OCI-LY3 (cell line): ENCODE data around the gene HACD4.
"Not testable (repeated sequence)": the region's sequence is repeated elsewhere in the genome, so short reads cannot be mapped to it uniquely, and the experiment has no call there.

Experiments
- H2AFZ ChIP-seq: fragments of 200-600, 300-600 bp; shearing (Covaris generic); 2 replicates; pipeline ENCODE4 v1.6.0; 2014; ENCODE audit warnings: antibody characterized with exemption, low read depth, low read length
- H3K27ac ChIP-seq: fragments of 200-600, 300-600 bp; sonication (generic); 2 replicates; pipeline ENCODE4 v1.5.1; 2014; ENCODE audit warnings: mild to moderate bottlenecking, low read length, moderate library complexity, mixed read lengths
- H3K27me3 ChIP-seq: fragments of 200-600, 300-600 bp; sonication (generic); 2 replicates; pipeline ENCODE4 v1.6.1; 2014; ENCODE audit warnings: low read depth, low read length, mixed read lengths
- H3K36me3 ChIP-seq: fragments of 200-600, 300-600 bp; sonication (generic); replicated peaks from 2 replicates; pipeline ENCODE3; 2014; ENCODE audit warnings: low read depth, low read length, mixed read lengths
- H3K4me1 ChIP-seq: fragments of 300-600, 200-600 bp; sonication (generic); 2 replicates; pipeline ENCODE4 v1.6.1; 2014; ENCODE audit warnings: low read length, mixed read lengths
- H3K4me2 ChIP-seq: fragments of 200-600, 300-600 bp; sonication (generic); 2 replicates; pipeline ENCODE4 v1.6.1; 2014; ENCODE audit warnings: low read length, mixed read lengths
- H3K4me3 ChIP-seq: fragments of 300-600, 200-600 bp; sonication (generic); 2 replicates; pipeline ENCODE4 v1.5.1; 2014; ENCODE audit warnings: antibody characterized with exemption, mild to moderate bottlenecking, low read length, moderate library complexity
- H3K79me2 ChIP-seq: fragments of 300-600, 200-600 bp; shearing (Covaris generic); 2 replicates; pipeline ENCODE4 v1.6.1; 2014; ENCODE audit warnings: mild to moderate bottlenecking, low read length, mixed read lengths
- H3K9ac ChIP-seq: fragments of 300-600, 200-600 bp; shearing (Covaris generic); 2 replicates; pipeline ENCODE4 v1.6.0; 2014; ENCODE audit warnings: mild to moderate bottlenecking, low read length, moderate library complexity
- H3K9me3 ChIP-seq: fragments of 200-600, 300-600 bp; shearing (Covaris generic); 2 replicates; pipeline ENCODE4 v1.6.1; 2014; ENCODE audit warnings: low read length, mixed read lengths; ENCODE audit not compliant: insufficient read depth
- H4K20me1 ChIP-seq: fragments of 200-600, 300-600 bp; sonication (generic); 2 replicates; pipeline ENCODE4 v1.6.1; 2016; ENCODE audit warnings: low read length, mixed read lengths; ENCODE audit not compliant: insufficient read depth
- EZH2phosphoT487 ChIP-seq: fragments of 200-600 bp; shearing (Covaris generic); IDR thresholded peaks from 2 replicates; pipeline ENCODE4 v1.6.1; 2018; ENCODE audit warnings: antibody characterized with exemption, mixed run types, low read depth
- TF ChIP-seq, protein P1 (sequence below): fragments of 200-600, 300-600 bp; sonication (generic); IDR thresholded peaks from 2 replicates; pipeline ENCODE4 v1.5.1; 2014; ENCODE audit warnings: antibody characterized with exemption, low read length, low read depth

The HACD4 gene

DNA sequence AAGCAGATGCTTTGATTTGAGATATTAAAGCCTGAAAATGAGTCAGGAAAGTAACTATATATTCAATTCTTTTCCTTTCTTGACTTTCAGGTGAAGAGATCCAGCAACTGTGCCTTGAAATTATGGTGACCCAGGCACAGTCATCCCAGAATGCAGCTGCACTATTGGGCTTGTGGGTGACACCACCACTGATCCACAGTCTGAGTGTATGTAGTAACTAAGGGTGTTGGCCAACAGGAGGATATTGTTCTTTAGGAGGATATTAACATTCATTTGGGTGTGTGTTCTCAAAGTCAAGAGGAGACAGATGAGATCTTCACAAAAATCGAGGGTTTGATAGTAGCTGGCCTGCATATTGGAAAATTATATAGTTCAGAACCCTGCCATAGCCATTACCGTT lies 53.2 kb downstream of the HACD4 start:
- no peak overlapping the region for H3K4me2 ChIP-seq
- TF ChIP-seq EZH2phosphoT487, result no peak
- TF ChIP-seq, protein P1, sequence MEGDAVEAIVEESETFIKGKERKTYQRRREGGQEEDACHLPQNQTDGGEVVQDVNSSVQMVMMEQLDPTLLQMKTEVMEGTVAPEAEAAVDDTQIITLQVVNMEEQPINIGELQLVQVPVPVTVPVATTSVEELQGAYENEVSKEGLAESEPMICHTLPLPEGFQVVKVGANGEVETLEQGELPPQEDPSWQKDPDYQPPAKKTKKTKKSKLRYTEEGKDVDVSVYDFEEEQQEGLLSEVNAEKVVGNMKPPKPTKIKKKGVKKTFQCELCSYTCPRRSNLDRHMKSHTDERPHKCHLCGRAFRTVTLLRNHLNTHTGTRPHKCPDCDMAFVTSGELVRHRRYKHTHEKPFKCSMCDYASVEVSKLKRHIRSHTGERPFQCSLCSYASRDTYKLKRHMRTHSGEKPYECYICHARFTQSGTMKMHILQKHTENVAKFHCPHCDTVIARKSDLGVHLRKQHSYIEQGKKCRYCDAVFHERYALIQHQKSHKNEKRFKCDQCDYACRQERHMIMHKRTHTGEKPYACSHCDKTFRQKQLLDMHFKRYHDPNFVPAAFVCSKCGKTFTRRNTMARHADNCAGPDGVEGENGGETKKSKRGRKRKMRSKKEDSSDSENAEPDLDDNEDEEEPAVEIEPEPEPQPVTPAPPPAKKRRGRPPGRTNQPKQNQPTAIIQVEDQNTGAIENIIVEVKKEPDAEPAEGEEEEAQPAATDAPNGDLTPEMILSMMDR, result no peak
- peaks cover 23% of the 10 kb centered on the region for H3K4me1 ChIP-seq
- no peak overlapping the region for H2AFZ ChIP-seq
- no peaks in the 10 kb centered on the region for H3K27me3 ChIP-seq
- H3K36me3 ChIP-seq, result peaks cover 57% of the 10 kb centered on the region
- H3K27ac ChIP-seq, result no peak overlapping the region
- no peaks in the 10 kb centered on the region for H4K20me1 ChIP-seq
- H3K9ac ChIP-seq, result no peak overlapping the region
- no peaks in the 10 kb centered on the region for H3K79me2 ChIP-seq
- no peak overlapping the region for H3K4me3 ChIP-seq
- peaks cover 29% of the 10 kb centered on the region for H3K9me3 ChIP-seq

DNA sequence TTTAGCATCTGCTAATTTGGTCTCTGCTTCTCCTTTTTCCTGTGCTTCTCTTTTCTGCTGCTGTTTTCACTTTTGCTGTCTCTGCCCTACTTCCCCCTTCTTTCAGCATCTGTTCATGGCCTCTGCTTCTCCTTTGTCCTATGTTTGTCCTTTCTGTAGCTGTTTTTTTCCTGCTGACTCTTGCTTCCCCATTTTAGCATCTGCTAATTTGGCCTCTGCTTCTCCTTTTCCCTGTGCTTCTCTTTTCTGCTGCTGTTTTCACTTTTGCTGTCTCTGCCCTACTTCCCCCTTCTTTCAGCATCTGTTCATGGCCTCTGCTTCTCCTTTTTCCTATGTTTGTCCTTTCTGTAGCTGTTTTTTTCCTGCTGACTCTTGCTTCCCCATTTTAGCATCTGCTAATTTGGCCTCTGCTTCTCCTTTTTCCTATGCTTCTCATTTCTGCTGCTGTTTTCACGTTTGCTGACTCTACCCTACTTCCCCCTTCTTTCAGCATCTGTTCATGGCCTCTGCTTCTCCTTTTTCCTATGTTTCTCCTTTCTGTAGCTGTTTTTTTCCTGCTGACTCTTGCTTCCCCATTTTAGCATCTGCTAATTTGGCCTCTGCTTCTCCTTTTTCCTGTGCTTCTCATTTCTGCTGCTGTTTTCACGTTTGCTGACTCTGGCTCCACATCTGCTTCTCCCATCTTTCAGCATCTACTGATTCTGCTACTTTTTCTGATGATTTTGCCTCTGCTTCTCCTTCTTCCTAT lies 57.1 kb downstream of the HACD4 start:
- H3K4me2 ChIP-seq, H3K9ac ChIP-seq, H3K79me2 ChIP-seq, H4K20me1 ChIP-seq, H3K4me1 ChIP-seq, H3K27me3 ChIP-seq, H2AFZ ChIP-seq, H3K4me3 ChIP-seq: not testable (repeated sequence)
- H3K36me3 ChIP-seq, result peaks cover 55% of the 10 kb centered on the region
- peak overlapping the region; percentile 91 for H3K27ac ChIP-seq
- H3K9me3 ChIP-seq, result peaks cover 33% of the 10 kb centered on the region

DNA sequence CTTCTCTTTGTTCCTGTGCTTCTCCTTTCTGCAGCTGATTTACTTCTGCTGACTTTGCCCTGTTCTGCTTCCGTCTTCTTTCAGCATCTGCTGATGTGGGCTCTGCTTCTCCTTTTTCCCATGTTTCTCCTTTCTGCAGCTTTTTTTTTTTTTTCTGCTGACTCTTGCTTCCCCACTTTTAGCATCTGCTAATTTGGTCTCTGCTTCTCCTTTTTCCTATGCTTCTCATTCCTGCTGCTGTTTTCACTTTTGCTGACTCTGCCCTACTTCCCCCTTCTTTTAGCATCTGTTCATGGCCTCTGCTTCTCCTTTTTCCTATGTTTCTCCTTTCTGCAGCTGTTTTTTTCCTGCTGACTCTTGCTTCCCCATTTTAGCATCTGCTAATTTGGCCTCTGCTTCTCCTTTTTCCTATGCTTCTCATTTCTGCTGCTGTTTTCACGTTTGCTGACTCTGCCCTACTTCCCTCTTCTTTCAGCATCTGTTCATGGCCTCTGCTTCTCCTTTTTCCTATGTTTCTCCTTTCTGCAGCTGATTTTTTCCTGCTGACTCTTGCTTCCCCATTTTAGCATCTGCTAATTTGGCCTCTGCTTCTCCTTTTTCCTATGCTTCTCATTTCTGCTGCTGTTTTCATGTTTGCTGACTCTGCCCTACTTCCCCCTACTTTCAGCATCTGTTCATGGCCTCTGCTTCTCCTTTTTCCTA lies 58.0 kb downstream of the HACD4 start:
- not testable (repeated sequence) for H3K4me2 ChIP-seq, H3K4me1 ChIP-seq, H4K20me1 ChIP-seq, H3K27me3 ChIP-seq, H3K9ac ChIP-seq, H2AFZ ChIP-seq, H3K4me3 ChIP-seq, H3K79me2 ChIP-seq
- H3K27ac ChIP-seq, result peak overlapping the region; percentile 91
- H3K36me3 ChIP-seq, result peaks cover 49% of the 10 kb centered on the region
- peaks cover 33% of the 10 kb centered on the region for H3K9me3 ChIP-seq

DNA sequence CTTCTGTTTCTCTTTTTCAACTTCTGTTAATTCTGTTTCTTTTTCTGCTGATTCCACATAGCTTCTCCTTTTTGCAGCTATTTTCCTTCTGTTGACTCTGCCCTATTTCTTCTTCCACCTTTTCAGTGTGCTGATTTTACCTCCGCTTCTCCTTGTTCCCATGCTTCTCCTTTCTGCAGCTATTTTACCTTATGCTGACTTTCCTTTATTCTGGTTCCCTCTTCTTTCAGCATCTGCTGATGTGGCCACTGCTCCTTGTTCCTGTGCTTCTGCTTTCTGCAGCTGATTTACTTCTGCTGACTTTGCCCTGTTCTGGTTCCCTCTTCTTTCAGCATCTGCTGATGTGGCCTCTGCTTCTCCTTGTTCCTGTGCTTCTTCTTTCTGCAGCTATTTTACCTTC lies 58.8 kb downstream of the HACD4 start:
- Histone ChIP-seq H3K79me2 (no peaks in the 10 kb centered on the region), H3K4me1 (peaks cover 9% of the 10 kb centered on the region; the same call in 1 of the 2 replicates), H2AFZ (no peak overlapping the region), H3K27ac (peak overlapping the region; percentile 91), H3K36me3 (peaks cover 42% of the 10 kb centered on the region), H4K20me1 (no peaks in the 10 kb centered on the region), H3K4me2 (no peak overlapping the region), H3K27me3 (no peaks in the 10 kb centered on the region), H3K9ac (no peak overlapping the region), H3K9me3 (peaks cover 33% of the 10 kb centered on the region), H3K4me3 (no peak overlapping the region)
- TF ChIP-seq, protein P1, result no peak
- TF ChIP-seq EZH2phosphoT487, result no peak

DNA sequence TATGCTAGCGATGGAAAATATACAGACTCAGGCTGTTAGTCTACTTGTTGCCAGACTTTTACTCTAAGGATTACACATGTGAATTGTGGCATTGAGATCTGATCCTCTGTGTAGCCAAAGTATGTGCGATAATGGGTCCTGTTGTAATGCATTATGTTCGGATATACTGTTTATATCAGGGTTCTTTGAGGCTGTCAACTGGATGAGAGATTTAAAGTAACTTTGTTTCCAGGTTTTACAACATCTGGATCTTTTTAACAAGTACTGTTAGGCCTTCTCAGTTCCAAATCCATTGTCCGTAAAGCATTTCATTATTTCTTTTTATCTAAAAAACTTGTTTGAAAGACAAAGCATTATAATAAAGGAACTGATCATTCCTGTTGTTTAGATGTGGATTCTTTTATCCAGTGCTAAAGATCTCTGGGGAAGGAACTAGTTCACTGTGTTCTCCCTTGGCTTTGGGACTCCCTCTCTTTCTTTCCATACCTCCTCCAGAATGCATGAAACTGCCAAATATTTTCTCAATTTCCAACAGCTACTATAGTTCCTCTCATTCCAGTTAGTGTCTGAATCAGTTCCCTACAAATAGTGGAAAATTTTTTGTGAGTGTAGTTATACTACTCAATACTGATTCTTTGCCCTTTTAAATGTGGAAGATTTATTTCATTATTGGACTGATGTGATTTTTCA lies 68.8 kb downstream of the HACD4 start:
- Histone ChIP-seq H3K27ac (no peak overlapping the region), H3K9me3 (no peaks in the 10 kb centered on the region), H3K79me2 (no peaks in the 10 kb centered on the region), H2AFZ (no peak overlapping the region), H3K36me3 (no peaks in the 10 kb centered on the region), H3K4me2 (no peak overlapping the region), H3K4me3 (no peak overlapping the region), H4K20me1 (no peaks in the 10 kb centered on the region), H3K4me1 (no peaks in the 10 kb centered on the region), H3K27me3 (no peaks in the 10 kb centered on the region), H3K9ac (no peak overlapping the region)
- TF ChIP-seq, protein P1, result no peak
